NCI-H146 (cell line): ENCODE data around the gene HOXD13.

Source experiments
- DNase-seq: peaks from one replicate; lab custom pipeline; 2025; lab: John Stamatoyannopoulos, UW

The HOXD13 gene

GRCh38 chr2:176118601-176119339 is 26.2 kb downstream of the HOXD13 start:
- no peak for DNase-seq

- no peak for DNase-seq
These were observed 28.1 kb downstream of the HOXD13 start for GRCh38 chr2:176120364-176121189.

DNA sequence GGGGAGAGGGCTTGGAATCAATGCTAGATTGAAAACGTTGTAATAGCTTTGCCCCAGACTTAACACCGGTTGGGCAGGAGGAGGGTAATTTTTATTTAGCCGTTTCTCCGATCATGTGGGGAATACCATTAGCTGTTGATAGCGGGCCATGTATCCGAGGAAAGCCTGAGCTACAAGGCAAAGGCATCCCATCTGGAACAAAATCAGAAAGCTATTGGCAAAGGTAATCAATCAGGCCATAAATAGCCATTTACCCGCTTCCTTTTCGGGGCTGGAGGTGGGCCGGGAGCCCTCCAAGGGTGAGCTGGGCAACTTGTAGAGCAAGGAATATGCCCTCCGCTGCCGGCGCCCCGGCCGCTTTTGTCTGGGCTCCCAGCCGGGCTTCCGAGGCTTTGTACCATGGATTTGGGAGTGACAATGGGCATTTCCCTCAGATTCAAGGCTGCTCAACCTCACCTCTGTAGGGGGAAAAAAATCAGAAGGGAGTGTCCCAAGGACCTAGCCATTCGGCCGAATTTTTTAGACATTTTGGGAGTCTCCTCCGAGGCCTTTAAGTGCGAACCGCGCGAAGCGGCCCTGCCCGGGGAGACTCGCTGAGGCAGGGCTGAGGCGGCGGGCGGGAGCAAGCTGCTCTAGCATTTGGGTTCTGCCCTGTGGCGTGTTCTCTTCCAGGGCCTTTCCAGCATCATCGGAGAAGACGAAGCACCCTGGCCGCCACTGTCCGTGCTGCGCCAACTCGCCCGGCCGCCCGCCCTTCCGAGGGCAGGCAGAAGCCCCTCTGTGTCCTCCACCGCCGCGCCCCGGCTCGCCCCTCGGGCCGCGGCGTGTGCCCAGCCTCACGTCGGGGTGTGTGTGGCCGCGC is 28.9 kb downstream of the HOXD13 start:
- DNase-seq = no peak

GRCh38 chr2:176122052-176122682 is 29.6 kb downstream of the HOXD13 start:
- DNase-seq = no peak

DNA sequence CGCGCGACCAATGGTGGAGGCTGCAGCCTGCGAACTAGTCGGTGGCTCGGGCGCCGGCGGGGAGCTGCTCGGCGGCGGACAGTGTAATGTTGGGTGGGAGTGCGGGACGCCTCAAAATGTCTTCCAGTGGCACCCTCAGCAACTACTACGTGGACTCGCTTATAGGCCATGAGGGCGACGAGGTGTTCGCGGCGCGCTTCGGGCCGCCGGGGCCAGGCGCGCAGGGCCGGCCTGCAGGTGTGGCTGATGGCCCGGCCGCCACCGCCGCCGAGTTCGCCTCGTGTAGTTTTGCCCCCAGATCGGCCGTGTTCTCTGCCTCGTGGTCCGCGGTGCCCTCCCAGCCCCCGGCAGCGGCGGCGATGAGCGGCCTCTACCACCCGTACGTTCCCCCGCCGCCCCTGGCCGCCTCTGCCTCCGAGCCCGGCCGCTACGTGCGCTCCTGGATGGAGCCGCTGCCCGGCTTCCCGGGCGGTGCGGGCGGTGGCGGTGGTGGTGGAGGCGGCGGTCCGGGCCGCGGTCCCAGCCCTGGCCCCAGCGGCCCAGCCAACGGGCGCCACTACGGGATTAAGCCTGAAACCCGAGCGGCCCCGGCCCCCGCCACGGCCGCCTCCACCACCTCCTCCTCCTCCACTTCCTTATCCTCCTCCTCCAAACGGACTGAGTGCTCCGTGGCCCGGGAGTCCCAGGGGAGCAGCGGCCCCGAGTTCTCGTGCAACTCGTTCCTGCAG is 30.3 kb downstream of the HOXD13 start, which contains the start of gene HOXD9:
Gene HOXD9, plus strand, starts transcription at position 37 of the 728 bp plus-strand sequence. Its CDS starts 50 bp downstream, at position 87.
- DNase-seq = no peak

- DNase-seq = no peak
These were observed 31.0 kb downstream of the HOXD13 start for GRCh38 chr2:176123411-176124109.

- no peak for DNase-seq
These were observed 31.8 kb downstream of the HOXD13 start for GRCh38 chr2:176124110-176124946.

DNA sequence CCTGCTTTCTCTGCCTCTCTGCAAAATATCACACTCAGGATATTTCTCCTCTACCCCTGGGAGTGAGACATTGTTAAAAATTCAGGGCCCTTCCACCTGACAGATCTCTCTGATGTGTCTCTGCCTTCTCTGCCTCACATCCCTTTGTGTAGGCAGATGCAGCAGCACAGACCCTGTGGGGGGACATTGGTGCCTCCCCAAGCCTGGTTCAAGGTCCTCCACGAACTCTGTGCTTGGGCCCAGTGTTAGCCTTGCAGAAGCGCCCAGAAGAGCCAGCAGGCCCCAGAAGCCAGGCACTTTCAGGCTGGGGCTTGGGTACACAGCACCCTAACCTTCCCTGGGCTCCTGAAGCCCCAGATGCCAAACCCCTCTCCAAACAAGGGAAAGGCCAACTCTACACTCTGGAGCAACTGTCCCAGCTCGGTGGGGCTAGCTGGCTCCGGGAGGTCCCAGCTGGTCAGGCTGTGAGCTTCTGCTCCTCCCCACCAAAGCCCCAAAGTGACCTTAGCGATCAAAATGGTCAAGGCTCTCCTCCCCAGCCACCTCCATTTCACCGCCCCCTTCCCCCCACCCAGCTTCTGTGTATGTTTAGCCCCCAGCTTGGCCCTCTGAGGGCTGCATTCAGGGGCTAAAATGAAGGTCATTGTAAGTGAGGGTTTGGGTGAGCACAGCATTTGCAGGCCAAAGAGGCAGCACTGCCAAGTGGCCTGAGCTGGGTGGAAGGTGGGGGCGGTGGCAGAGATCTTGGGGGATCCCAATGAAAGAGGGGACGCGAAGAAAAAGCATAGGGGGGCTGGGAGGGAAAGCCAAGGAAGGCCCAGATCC is 32.6 kb downstream of the HOXD13 start:
- no peak for DNase-seq

- DNase-seq = no peak
These were observed 33.2 kb downstream of the HOXD13 start for GRCh38 chr2:176125772-176126054.

DNA sequence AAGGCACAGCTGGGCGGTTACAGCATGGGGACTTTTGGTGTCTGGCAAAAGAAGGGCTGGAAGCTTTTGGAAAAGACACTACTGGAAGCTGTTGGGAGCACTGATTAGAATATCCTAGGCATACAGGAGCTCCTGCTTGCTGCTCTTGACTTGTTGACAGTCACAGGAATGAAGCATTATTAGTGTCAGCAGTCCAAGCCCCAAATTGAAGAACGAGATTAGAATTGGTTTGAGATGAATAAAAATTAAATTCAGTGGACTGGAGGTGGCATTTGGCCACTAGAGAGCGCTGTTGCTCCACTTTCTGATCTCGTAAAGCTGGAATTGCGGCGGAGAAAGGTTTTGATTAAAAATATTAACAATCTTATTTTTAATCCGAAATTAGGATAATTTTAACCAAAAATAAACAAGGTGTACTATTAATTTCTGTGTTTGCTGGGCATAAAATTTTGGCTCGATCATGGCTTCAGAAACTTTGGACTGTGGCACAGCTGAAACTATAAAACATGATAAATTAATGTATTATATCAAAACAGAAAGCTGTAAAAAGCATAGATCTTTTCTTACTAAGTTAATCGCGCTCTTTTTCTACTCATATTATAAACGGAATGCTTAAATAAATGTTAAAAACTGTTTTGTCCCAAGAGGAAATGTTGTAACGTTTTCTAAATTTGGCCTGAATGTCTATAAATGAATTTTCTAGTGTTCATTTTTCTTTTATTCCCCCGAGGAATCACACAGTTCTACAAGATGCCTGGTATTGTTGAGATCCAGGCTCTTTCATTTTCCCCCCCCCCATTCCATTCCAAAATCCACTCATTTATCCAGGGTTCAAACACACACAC is 34.6 kb downstream of the HOXD13 start:
- DNase-seq = peak; percentile 31

DNA sequence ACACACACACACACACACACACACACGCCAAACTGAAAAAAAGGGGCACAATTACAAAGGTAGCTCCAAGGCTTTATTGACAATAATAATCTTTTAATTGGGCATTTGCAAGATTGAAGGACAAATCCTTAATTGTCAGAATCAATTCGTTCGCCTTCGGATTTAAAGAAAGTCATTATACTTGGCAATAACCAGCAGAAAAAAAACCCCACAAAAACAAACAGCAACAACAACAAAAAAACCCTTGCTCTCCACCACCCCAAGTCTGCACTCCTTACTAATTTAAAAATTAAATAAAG is 35.2 kb downstream of the HOXD13 start:
- DNase-seq = no peak

DNA sequence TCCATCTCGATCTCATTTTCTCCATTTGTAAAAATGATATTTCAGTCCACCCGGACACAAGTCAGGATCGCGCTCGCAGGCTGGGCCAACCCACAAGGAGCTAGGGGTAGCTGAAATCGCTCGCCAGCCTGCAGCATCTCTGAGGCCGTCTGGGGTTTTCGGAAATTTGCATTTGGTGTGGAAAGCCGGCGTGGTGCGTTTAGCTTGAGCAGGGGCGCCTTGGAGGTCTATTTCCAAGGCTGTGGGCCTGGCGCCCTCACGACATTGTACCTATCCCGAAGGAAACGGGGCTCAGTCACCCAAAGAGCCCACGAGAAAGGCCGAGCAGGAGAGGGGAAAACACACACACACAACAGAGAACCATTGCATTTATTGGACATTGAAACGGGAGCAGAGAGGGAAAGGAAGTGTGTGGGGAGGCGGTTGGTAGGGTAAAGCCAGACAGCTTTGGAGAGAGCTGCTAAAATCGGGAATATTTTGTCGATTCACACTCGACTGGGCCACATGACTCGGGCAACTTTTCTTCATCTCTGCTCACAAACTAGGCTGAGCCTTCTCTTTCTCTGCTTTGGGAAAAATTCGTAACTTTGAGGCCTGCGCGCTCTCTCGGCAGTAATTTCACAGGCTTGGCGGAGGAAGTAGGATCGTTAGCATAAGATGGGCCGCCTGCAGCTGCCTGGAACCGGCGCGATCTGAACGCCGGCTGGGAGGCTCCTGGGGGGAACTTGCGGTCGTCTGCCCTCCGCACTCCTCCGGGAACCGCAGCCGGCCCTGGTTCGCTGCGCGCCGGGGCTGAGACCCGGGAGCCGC is 35.9 kb downstream of the HOXD13 start:
- DNase-seq = no peak

GRCh38 chr2:176128982-176129796 is 36.7 kb downstream of the HOXD13 start, which contains the start of gene HOXD8:
HOXD8 (plus strand) TSS chr2:176129705; CDS start chr2:176130367, 662 bp downstream.
- no peak for DNase-seq

GRCh38 chr2:176129813-176130146 is 37.3 kb downstream of the HOXD13 start:
- no peak for DNase-seq

DNA sequence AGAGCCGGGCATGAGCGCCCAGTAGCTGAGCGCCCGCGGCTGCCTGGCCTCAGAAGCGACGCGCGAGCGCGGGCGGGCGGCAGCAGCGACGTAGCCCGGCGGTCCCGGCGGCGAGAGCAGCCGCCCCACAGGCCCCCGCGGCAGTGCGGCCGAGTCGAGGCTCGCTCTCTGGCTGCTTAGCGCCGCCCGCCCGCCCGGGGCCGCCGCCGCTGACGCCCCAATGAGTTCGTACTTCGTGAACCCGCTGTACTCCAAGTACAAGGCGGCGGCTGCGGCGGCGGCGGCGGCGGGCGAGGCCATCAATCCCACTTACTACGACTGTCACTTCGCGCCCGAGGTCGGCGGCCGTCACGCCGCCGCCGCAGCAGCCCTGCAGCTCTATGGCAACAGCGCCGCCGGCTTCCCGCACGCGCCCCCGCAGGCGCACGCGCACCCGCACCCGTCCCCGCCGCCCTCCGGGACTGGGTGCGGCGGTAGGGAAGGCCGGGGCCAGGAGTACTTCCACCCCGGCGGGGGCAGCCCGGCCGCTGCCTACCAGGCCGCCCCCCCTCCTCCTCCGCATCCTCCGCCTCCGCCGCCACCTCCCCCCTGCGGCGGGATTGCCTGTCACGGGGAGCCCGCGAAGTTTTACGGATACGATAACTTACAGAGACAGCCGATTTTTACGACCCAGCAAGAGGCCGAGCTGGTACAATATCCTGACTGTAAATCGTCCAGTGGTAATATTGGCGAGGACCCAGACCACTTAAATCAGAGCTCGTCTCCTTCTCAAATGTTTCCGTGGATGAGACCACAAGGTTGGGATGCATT is 37.8 kb downstream of the HOXD13 start:
- DNase-seq = no peak
